Activated CD4-positive, alpha-beta T cell treated with anti-CD3 and anti-CD28 coated beads, Interleukin-2, amount 50 U/mL, for 48 hours (primary cell): ENCODE measurements around the gene TMEM221.

ENCODE experiments used
- DNase-seq, 2 experiments: peaks; one replicate each; pipeline ENCODE4 v3.0.0-alpha.2; 2020

TMEM221 gene

DNA sequence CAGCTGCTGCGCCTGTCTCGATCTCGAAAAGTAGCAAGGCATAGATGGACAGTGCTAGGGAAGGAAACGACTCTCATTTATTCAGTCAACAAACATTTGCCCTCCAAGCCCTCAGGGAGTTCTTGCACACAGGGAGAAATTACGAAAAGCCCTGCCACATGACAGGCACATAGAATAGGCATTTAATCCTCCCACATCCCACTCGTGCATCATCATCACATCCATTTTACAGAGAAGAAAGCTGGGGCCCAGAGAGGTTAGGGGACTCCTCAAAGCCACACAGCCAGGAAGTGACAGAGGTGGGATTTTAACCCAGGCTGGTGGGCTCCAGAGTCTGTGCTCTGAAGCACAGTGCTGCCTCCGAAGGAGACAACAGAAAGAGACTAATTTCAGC is 11.6 kb downstream of the TMEM221 start:
- DNase-seq = no peak

DNA sequence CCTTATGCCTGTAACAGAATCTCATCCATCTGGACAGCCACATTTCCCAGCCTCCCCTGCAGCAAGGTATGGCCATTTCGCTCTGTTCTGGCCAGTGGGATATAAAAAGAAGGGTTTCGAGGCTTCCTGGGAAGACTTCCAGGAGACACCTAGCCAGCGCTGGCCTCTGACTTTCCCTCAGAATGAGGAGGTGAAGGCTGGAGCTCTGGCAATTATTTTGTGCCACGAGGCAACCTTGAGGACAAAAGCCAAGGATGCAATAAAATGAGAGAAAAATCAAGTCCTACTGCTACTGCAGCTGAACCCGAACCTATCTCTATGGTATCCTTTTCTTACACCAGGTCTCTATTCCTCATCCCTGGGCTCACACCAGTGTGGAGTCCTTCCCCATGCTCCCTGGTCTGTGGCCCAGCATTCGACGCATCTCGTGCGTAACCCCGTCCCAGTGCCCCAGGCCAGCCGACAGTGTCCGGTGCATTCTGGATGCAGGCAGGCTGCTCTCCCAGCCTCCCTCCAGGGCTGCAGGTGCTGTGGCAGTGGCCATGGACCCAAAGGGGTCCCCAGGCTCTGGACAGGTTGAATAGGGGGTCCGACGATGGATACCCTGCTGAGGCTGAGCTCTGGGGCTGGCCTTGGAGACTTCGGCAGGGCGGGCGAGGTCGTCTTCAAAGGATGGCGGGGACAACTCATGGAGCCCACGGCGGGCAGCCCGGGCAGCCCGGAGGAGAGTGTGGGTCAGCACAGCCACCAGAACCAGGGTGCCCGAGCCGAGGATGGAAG is 12.2 kb downstream of the TMEM221 start:
- no peak for DNase-seq

DNA sequence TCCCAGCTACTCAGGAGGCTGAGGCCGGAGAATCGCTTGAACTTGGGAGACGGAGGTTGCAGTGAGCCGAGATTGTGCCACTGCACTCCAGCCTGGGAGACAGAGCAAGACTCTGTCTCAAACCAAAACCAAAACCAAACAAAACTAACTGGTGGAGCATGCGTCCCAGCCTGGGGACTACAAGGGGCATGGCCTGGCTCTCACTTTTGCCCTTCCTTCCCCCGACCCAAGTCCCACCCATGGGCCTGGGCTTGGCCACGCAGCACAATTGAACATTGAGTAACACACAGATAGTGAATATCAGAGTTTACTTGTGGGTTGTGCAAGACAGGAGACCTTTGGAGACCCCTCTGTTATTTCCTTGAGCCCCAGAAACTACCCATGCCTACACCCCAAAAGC is 13.2 kb downstream of the TMEM221 start:
- DNase-seq = no peak

DNA sequence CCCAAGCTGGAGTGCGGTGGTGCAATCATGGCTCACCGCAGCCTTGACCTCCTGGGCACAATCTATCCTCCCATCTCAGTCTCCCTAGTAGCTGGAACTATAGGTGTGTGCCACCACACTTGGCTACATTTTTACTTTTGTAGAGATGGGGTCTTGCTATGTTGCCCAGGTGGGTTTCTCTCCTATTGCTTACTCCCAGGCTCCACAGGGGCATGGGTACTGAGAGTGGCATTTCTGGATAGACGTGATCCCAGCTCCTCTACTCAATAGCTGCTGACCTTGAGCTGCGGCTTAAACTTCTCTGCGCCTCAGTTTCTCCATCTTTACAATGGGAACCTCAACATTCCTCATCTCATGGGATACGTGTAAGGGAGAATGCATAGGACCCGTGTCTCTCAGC is 17.1 kb downstream of the TMEM221 start:
- DNase-seq = no peak

DNA sequence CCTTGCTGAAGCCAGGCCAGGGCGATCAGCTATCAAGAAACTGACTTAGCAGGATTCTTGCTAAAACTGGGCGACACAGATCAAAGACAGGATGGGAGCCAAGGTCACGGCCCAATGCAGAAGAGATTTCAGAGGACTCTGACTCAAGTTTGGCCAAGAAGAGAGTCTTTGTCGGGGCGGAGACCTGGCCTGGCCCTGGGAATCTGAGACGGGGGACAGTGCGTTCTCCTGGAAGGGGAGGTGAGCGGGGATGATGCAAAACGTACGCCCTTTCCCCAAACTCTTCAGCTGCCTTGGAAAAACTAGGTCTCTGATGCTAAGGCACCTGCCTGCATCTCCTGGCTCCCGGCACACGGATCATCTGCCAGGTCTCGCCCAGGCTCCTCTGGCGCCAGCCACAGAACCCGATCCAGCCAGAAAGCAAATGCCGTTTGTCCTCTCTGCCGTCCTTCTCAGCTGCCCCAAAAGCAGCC is 18.8 kb downstream of the TMEM221 start:
- no peak for DNase-seq

DNA sequence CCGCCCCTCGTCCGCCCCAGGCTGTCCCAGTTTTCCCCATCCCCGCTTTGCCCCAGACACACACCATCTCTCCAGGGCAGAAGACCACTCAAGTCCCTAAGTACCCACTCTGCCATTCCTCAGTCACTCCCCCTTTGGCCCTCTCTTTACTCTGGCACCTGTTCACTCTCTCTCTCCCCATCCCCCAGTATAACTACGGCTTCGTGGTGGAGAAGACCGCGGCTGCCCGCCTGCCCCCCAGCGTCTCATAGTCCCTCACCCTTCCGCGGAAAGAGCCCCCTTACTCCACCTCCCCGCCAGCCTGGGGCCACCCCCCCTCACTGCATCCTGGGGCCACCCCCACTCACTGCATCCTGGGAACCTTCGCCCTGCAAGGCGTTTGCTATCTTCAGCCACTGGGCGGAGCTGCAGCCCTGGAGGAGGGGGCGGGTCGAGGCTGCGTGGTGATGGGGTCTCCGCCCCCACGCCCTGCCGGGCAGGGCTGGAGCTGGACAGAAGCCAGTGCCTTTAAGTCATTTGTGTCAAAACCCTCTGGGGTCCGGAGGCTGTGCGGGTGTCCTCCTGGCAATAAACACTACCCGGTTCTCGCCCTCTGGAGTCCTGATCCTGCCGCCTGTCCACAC is 23.6 kb downstream of the TMEM221 start:
- DNase-seq = peak; percentile 43 to 48

DNA sequence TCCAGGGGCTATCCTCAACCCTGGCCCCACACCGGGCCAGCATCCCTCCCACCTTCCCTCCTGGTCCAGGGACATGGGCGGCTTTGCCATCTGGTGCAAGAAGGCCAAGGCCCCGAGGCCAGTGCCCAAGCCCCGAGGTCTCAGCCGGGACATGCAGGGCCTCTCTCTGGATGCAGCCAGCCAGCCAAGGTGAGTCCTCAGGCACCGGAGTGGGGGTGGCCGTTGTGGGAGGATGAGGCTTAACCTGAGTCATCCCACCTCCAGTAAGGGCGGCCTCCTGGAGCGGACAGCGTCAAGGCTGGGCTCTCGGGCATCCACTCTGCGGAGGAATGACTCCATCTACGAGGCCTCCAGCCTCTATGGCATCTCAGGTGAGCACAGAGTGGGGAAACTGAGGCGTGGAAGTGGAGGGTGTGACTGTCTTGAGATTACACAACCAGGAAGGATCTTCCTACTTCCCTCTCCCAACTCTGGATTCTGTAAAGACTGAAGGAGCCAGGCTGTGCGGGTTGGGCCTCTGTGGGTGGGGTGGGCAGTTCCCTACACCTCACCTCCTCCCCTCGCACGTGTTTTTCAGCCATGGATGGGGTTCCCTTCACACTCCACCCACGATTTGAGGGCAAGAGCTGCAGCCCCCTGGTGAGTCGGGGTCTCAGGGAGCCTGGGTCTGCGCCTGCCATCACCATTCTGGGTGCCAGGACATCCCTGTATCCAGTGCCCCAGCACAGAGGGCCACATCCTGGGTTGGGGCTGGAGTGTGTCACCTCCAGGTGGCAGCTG is 24.8 kb downstream of the TMEM221 start:
- DNase-seq = no peak

DNA sequence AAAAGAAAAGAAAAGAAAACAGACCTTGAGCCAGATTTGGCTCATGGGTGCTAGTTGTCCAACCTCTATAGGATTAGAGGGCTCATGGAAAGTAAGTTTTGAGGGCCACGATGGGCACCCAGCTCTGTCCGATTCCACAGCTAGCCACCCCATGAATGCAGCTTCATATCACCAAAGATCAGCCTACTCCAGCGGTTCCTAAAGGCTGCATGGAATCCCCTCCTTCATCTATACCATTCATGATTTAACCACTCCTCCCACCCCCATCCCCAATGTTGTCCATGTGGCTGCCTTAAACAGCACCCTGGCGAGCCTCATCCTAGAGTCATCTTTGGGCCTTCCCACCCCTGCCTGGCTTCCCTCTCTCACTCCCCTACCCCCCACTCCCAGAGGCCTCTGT is 26.5 kb downstream of the TMEM221 start:
- DNase-seq = no peak

DNA sequence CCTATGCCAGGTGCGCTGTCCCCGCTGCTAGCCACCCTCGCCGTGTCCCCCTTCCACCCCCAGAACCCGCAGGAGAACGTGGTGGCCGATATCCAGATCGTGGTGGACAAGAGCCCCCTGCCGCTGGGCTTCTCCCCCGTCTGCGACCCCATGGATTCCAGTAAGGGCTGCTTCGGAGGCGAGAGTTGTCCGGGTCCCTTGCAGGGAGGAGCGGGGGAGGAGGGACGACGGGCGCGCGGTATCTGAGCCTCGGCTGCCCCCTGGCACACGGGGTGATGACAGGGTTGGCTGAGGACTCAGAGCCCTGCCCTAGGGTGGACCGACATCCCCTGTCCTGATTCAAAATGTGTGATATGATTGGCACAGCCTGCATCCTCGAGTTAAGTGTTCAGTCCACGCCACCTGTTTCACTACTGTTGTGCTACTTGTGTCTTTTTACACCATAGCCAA is 28.0 kb downstream of the TMEM221 start:
- peak; percentile 46 to 50 for DNase-seq

DNA sequence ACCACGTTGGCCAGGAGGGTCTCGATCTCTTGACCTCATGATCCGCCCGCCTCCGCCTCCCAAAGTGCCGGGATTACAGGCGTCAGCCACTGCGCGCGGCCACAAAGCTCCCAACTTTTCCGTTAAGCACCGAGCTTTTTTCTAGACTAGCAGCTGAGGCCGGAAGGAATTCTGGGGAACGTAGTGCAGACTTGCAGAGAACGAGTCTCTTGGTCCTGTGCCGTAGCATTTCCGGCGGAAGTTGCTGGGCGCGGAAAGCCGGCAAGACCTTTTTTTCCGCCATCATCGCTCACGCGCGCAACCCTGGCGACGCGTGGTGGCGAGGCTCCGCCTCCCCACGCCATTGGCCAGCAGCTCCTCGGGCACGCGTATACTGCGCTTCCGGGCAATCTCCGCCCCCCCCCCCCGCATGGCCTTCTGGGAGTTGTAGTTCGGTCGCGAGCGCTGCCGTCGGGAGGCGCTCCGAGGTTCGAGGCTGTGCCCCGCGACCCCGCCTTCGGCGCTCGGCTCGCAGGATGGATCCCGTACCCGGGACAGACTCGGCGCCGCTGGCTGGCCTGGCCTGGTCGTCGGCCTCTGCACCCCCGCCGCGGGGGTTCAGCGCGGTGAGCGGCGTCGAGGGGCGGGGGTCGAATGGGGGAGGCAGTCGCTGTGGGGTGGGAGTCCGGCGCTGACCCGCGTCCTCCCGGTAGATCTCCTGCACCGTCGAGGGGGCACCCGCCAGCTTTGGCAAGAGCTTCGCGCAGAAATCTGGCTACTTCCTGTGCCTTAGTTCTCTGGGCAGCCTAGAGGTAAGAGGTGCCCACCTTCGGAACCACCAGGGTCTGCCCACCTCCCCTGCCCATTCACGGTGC is 28.6 kb downstream of the TMEM221 start, which contains the start of gene MVB12A:
Gene MVB12A (plus strand): TSS at position 427 of the 854 bp plus-strand sequence. CDS start 89 bp downstream, at position 516.
- DNase-seq = peak; percentile 93 to 96

DNA sequence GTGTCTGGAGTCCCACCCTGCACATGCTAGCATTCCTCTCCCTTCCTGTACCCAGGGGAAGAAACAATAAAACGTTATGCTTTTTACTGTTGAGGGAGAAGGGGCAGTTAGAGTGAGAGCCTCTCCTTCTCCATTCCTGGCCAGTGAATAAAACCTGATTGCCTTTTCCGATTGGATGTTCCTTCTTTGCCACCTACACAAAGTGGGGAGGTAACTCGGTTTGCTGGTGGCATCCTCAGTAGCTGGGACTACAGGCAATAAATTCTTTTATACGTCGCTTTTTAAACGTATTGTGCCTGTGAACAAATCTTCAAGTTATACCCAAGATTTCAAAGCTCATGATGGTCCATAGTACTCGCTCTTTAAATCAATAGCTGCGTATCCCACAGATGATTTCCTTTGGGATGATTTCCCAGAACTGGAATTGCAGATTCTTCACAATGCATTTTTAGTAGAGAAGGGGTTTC is 29.3 kb downstream of the TMEM221 start:
- DNase-seq = no peak

DNA sequence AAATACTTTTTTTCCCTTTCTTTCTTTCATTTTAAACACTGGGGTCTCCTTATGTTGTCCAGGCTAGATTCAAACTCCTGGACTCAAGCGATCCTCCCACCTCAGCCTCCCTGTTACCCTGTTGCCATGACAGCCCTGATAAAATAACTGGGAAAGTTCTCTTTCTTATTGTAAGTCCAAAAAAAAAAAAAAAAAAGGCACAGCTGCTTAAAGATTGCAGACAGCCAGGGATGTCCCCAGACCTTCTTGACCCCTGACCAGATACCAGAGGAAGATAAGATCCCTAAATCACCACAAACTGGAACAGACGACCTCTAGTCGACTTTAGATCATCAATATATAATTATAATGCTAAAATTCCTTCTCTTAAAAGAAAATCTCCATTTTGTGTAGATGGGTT is 29.8 kb downstream of the TMEM221 start:
- DNase-seq = no peak

DNA sequence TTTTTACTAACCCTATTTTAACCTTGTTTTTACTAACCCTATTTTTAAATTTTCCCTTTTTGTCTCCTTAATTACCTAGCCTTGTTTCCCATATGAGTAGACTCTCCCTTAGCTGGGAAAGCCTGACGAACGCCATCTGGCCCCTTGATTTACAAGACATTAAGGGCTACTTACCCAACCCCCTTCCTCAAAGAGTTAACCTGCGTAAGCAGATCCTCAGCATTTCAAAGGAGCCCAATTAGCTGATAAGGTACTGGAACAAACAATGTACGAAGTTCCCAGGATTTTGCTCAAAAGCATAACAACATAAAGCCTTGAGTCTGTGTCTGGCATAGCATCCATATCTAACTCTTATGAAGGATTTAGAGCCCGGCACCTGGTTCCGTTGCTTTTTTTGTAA is 33.3 kb downstream of the TMEM221 start:
- no peak for DNase-seq

DNA sequence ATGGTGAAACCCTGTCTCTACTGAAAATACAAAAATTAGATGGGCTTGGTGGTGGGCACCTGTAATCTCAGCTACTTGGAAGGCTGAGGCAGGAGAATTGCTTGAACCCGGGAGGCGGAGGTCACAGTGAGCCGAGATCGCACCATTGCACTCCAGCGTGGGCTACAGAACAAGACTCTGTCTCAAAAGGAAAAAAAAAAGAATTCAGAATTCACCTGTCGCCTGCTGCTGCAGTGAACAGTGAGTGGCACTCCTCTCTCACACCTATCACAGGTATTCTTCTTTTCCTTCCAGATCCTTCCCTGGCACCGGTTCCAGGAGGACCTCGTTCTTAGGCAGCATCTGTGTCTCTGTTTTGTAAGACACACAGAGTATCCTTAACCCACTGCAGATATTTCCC is 34.4 kb downstream of the TMEM221 start:
- no peak for DNase-seq

DNA sequence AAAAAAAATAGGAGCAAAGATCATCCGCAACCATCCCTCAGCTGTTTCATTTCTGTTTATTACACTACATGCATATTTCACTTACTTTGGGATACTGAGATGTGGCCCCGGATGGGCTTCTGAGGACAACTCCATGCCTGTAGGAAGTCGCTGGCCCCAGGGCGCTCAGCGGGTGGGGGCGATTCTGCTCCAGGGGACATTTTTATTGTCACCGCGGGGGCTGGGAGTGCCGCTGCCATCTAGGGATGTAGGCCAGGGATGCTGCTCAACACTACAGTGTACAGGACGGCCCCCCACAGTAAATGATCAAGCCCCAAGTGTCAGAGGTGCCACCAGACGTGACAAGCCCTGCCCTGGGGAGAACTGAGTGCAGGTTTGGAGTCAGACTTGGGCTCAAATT is 36.7 kb downstream of the TMEM221 start:
- no peak for DNase-seq

DNA sequence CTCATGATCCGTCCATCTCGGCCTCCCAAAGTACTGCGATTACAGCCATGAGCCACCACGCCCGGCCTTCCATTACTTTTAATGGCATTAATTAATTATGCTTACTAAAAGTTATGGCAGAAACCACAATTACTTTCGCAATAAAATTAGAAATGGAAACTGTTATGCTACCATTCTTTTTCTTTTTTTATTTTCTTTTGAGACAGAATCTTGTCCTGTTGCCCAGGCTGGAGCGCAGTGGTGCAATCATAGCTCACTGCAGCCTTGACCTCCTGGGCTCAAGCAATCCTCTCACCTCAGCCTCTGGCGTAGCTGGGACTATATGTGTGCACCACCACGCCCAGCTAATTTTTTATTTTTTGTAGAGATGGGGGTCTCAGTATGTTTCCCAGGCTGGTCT is 38.5 kb downstream of the TMEM221 start:
- no peak for DNase-seq

DNA sequence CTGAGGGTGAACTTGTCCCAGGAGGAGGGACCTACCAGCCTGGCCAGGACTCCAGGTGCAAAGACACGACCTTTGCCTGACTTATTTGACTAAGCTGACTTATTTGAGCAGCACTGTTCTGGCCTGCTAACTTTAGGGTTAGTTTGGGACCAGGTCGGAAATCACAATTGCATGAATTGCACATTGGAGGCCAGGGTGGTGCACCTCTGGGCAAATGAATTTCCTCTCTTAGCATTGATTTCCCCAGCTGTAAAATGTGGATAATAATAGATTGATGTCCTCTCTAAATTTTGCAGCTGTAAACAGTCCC is 41.6 kb downstream of the TMEM221 start:
- no peak for DNase-seq

DNA sequence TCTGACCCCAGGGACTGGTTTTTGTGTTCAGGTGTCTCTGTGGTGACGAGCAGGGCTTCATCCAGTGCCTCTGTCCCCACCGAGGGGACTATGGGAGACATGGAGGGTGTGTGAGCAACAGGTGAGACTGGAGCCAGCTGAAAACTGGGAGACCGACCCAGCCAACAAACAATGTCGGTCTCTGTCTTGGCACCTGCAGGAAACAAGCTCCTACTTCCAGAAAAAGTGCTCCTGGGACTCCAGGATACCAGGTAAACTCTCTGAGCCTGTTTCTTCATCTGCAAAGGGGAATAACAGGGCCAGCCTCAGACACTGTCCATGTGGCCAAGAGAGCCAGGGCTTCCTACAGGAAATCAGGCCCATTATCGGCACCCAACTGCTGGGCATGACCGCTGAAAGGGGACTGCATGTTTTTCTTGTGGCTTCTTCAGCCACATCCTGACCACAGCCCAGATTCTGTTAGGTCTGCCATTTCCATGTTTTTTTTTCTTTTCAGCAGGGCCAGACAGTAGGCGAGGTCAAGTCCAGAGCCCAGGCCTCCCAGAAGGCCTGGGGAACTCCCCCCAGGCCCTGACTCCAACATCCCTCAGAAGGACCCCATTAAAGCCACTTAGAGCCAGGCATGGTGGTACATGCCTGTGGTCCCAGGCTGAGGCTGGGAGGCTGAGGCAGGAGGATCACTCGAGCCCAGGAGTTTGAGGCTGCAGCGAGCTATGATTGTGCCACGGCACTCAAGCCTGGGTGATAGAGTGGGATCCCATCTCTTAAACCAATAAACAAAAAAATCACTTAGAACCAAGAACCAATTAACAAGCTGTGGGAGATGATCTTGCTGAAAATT is 42.2 kb downstream of the TMEM221 start:
- DNase-seq = peak; percentile 44 to 45

DNA sequence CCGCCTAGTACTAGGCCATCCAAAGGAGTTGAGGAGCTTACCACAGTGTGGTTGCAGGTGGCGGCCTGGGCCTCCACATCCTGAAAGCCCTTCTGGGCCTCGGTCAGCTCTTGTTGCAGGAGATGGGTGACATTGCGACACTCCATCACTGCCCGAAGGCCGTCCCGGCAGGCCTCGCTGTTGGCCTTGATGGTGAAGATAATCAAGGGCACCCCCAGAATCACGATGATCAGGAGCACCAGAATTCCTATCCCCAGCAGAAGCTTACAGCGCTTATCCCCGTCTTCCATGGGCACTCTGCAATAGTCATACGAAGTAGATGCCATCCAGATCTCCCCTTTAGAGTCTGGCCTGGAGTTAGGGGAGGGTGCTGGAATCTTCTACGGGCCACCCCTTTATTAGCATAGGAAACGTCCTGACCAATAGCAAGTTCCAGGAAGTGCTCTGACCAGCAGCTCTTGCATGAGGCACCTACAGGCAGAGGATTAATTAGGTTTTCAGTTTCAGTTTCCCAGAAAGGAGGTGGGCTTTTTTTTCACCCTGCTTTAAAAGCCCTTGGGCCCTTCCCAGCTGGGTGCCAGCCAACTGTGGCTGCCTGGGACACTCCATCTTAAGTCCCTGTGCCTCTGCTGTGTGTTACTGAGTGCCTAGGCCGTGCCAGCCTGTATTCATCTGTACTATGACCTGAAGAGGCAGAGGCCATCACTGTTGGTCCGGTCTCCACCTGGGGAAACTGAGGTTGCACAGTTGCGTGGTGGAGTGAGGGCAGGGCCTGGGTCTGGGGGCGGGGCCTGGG is 43.0 kb downstream of the TMEM221 start, which contains the start of gene BST2:
Gene BST2 (minus strand): TSS at position 381 of the 796 bp plus-strand sequence. CDS start 55 bp downstream, at position 326.
- DNase-seq = peak; percentile 53 to 59

DNA sequence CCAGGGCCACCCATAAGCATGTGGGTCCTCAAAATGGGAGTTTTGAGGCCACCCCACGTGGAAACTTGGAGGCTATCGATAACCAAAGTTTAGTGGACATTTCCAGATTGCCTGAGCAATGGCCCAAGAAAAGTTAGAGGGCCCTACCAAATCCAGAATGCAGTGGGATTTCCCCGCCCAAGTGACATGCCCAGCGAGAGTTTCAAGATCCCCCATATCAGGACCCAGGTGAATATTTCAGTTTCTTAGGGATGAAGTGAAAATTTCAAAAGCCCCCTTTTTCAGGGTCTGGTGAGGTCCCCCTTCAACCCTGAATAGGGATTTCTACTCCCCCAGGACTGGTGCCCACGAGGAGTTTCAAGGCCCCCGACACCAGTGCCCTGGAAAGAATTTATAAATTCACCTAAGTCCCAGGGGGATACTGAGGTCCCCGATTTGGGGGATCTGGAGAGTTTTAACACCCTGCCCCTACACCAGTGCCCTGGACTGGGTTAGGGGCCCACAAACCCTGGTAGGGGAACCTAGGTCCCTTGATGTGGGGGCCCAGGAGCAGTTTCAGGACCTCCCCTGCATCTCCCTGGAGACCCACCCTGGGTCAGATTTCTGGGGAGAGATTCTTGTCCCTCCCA is 43.7 kb downstream of the TMEM221 start:
- peak in 1 of 2 experiments; percentile 23 for DNase-seq
